Transverse colon (tissue), 4 donors: ENCODE results near the gene GFOD1. TPM values are rescaled to one million over a fixed set of nuclear protein-coding genes. Genes with fewer than 3 reads are reported as not detected.
"Not testable (repeated sequence)": the region's sequence is repeated elsewhere in the genome, so short reads cannot be mapped to it uniquely, and the experiment has no call there.

Source experiments
- DNase-seq: peaks from one replicate; pipeline ENCODE4 v3.0.0-alpha.2; 2019
- H3K27ac ChIP-seq, 4 donors: fragments of 200-600 bp; sonication (generic); 2 replicates each; pipeline ENCODE4 v1.5.1; 2016 to 2018; ENCODE audit warnings: inconsistent platforms in 4 of 4
- H3K27me3 ChIP-seq: fragments of 200-600 bp; sonication (generic); 2 replicates; pipeline ENCODE4 v1.5.1; 2017; ENCODE audit warnings: inconsistent platforms
- H3K36me3 ChIP-seq, 4 donors: fragments of 200-600 bp; sonication (generic); 2 replicates each; pipeline ENCODE4 v1.5.1; 2017 to 2019; ENCODE audit warnings: inconsistent platforms in 4 of 4
- H3K4me1 ChIP-seq, 4 donors: fragments of 200-600 bp; sonication (generic); 2 replicates each; pipeline ENCODE4 v1.5.1; 2017 to 2020; ENCODE audit warnings: inconsistent platforms in 4 of 4
- H3K4me3 ChIP-seq, 4 donors: fragments of 200-600 bp; sonication (generic); 1 replicate in 1 of 4; 2 replicates in 3 of 4; pipeline versions ENCODE4 v1.5.1 to v1.6.1; 2017 to 2019; ENCODE audit warnings: inconsistent platforms in 4 of 4
- H3K9me3 ChIP-seq, 2 donors: fragments of 200-600 bp; sonication (generic); 2 replicates each; pipeline ENCODE4 v1.5.1; 2017 to 2019; ENCODE audit warnings: inconsistent platforms in 2 of 2
- EP300 ChIP-seq: sonication (generic); formaldehyde crosslinking; IDR thresholded peaks from one replicate; pipeline ENCODE4 v1.6.1; 2017; ENCODE audit warnings: antibody characterized with exemption, low read depth
- POLR2A ChIP-seq: fragments of 450-650 bp; IDR thresholded peaks from one replicate; pipeline ENCODE4 v1.6.1; 2016; ENCODE audit warnings: antibody characterized with exemption, mild to moderate bottlenecking, moderate library complexity
- POLR2AphosphoS5 ChIP-seq, 3 donors: sonication (generic); formaldehyde crosslinking; IDR thresholded peaks; one replicate each; pipeline ENCODE4 v1.6.1; 2016; ENCODE audit warnings: antibody characterized with exemption in 3 of 3
- WGBS, 2 donors: methylation state at CpG; one replicate each; pipeline ENCODE4 v1.1.5; 2018; ENCODE audit warnings: low coverage in 1 of 2; 5-methylcytosine and 5-hydroxymethylcytosine counted together
- in situ Hi-C, 4 donors: fragments of 200-750 bp; cut with MboI; loops; one replicate each; pipeline versions ENCODE4 v1.15.0 to v1.15.1; 2017; ENCODE audit warnings: low sequenced_read_pairs in 3 of 4, low pct_ligation_motif_present in 1 of 4, low pct_unique_long_range_greater_than_20kb in 1 of 4
- intact Hi-C: fragments of 100-400 bp; cut with DNase I; formaldehyde crosslinking; loops from one replicate; pipeline ENCODE4 v1.15.1; 2023; ENCODE audit warnings: low total_unique reads
- total RNA-seq, 4 donors: library from RNA; depleted of rRNA; stranded (reverse); fragments of >200 nt; gene quantifications; one replicate each; pipeline ENCODE4 v1.1.0, GENCODE V29; 2016
- TF ChIP-seq, protein P1 (sequence below), 5 experiments: fragments of 200-600 bp in 3 of 5; fragments of 450-650 bp in 2 of 5; sonication (generic) in 3 of 5; IDR thresholded peaks; 1 replicate in 2 of 5; 2 replicates in 3 of 5; pipeline ENCODE4 v1.5.1; 2016 to 2017; ENCODE audit warnings: antibody characterized with exemption in 5 of 5, inconsistent platforms in 3 of 5, mild to moderate bottlenecking in 2 of 5, moderate library complexity in 1 of 5

Gene GFOD1
- total RNA-seq, 4 donors from 2014 or later = 8.4 to 36.7 (median 19.9) TPM

DNA sequence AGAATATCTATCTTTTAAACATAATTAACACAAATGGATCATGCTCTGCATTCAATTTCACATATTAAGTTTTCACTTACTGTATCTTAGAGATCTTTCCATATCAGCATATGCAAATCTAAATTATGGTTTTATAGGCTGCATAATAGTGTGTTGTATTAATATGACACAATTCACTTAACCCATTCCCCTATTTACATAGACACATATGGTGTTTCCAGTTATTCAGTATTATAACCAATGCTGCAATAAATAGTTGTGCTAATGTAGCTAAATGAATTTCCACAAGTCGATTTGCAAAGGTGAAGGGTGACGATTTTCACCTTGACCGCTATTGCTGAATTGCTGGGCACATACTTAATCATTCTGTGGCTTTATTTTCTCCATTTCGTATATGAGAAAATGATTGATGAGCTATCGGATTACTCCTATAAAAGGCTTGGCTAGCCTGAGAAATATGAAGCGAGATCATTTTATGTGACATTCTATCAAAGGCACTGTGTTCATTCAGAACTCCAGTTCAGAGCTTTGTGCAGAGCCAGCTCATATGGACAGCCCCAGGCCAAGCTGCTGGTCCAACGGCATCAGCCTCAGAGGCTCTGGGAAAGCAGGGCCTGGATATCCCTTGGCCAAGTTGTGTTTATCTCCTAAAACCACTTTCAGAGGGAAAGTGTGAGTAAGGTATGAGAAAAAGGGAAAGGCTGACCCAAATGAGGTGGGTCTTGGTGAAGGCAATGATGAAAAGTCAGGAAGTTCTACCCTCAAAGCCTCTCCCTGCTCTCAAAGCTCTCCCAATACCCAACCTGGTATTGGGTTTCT, 50.8 kb downstream of the GFOD1 start:
- intact Hi-C loops (loop anchor here (10.0 kb wide), 1 partner anchor 1902 kb away; the partner anchor contains the start of gene TMEM170B), in situ Hi-C loops (no loop called here)
- TF ChIP-seq POLR2A = no peak
- no peak for TF ChIP-seq POLR2AphosphoS5 (IDR thresholded peaks at IDR 0.05)
- TF ChIP-seq, protein P1, sequence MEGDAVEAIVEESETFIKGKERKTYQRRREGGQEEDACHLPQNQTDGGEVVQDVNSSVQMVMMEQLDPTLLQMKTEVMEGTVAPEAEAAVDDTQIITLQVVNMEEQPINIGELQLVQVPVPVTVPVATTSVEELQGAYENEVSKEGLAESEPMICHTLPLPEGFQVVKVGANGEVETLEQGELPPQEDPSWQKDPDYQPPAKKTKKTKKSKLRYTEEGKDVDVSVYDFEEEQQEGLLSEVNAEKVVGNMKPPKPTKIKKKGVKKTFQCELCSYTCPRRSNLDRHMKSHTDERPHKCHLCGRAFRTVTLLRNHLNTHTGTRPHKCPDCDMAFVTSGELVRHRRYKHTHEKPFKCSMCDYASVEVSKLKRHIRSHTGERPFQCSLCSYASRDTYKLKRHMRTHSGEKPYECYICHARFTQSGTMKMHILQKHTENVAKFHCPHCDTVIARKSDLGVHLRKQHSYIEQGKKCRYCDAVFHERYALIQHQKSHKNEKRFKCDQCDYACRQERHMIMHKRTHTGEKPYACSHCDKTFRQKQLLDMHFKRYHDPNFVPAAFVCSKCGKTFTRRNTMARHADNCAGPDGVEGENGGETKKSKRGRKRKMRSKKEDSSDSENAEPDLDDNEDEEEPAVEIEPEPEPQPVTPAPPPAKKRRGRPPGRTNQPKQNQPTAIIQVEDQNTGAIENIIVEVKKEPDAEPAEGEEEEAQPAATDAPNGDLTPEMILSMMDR (IDR thresholded peaks at IDR 0.05) = no peak
- no peak for TF ChIP-seq EP300
- WGBS, 2 donors = 86 to 94% methylated on average over 7 of the region's 7 CpGs
- Histone ChIP-seq H3K27ac (no peak overlapping the region), H3K36me3 (no peaks in the 10 kb centered on the region), H3K9me3 (no peaks in the 10 kb centered on the region), H3K4me3 (no peak overlapping the region), H3K27me3 (no peaks in the 10 kb centered on the region), H3K4me1 (peaks cover 0 to 40% (median 2%) of the 10 kb centered on the region in 4 donors)
- no peak for DNase-seq

DNA sequence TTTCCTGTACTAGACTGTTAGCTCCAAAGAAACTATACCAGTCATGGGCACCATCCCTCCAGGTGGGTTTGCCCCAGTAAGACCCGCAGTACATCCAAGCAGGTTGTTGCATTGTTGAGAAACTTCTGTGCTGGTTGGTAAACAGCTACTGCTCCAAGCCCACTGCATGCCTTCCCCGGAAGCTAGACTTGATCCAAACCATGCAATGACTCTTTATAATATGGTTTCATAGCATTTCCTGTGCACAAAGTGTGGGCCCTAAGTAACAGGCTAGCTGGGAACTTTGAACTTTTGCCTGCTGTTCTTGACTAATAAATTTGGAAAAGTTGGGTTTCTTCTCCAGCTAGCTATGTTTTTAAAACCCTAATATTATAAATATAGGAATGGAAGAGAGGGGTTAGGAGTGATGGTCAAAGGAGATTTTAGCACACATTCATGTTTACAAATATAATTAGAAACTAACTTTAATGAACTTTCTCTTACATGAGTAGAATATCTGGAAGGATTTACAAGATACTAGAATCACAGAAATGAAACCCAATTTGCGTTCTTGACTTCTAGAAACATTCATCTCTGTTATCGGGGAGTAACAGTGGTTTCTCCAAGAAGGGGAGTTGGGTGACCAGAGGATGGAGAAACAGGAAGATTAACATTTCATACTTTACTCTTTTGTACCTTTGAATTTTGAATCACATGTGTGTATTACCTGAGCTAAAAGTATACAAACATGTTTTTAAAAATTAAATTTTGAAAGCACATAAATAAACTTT, 51.7 kb downstream of the GFOD1 start:
- in situ Hi-C loops = no loop called here
- TF ChIP-seq POLR2A (no peak), EP300 (no peak), POLR2AphosphoS5 (IDR thresholded peaks at IDR 0.05) (no peak)
- TF ChIP-seq, protein P1 (IDR thresholded peaks at IDR 0.05) = no peak
- Histone ChIP-seq H3K9me3 (no peaks in the 10 kb centered on the region), H3K4me3 (no peak overlapping the region), H3K27me3 (no peaks in the 10 kb centered on the region), H3K27ac (no peak overlapping the region), H3K4me1 (peaks cover 0 to 31% (median 2%) of the 10 kb centered on the region in 4 donors), H3K36me3 (no peaks in the 10 kb centered on the region)
- WGBS, 2 donors = 52 to 67% methylated on average over 2 to 4 of the region's 4 CpGs
- no peak for DNase-seq
- intact Hi-C loops = loop anchor here (10.0 kb wide), 1 partner anchor 1901 kb away; the partner anchor contains the start of gene TMEM170B

DNA sequence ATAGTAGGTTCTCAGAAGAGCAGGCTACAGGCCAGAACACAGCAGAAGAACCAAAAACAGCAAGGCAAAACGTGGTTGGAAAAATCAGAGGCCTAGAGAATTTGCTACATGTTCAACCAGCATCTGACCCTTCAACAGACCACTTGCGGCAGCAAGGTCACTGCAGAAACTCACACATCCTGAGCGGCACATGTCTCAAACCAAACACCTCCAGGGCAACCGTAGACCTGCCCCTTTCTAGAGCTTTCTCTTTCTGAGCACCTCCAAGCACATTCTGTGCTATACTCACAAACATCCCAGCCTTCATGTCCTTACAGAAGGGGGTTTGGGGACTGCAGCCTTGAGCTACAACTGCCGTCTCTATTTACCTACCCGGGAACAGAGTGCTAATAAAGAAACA, 52.6 kb downstream of the GFOD1 start:
- Histone ChIP-seq H3K4me3 (no peak overlapping the region), H3K4me1 (peaks cover 0 to 27% (median 2%) of the 10 kb centered on the region in 4 donors), H3K27me3 (no peaks in the 10 kb centered on the region), H3K9me3 (no peaks in the 10 kb centered on the region), H3K36me3 (no peaks in the 10 kb centered on the region), H3K27ac (no peak overlapping the region)
- intact Hi-C loops (loop anchor here (10.0 kb wide), 1 partner anchor 1900 kb away; the partner anchor contains the start of gene TMEM170B), in situ Hi-C loops (no loop called here)
- no peak for DNase-seq
- TF ChIP-seq EP300 (no peak), POLR2AphosphoS5 (IDR thresholded peaks at IDR 0.05) (no peak), POLR2A (no peak)
- TF ChIP-seq, protein P1 (IDR thresholded peaks at IDR 0.05) = no peak
- WGBS, 2 donors = 80 to 93% methylated on average over 2 to 6 of the region's 6 CpGs

DNA sequence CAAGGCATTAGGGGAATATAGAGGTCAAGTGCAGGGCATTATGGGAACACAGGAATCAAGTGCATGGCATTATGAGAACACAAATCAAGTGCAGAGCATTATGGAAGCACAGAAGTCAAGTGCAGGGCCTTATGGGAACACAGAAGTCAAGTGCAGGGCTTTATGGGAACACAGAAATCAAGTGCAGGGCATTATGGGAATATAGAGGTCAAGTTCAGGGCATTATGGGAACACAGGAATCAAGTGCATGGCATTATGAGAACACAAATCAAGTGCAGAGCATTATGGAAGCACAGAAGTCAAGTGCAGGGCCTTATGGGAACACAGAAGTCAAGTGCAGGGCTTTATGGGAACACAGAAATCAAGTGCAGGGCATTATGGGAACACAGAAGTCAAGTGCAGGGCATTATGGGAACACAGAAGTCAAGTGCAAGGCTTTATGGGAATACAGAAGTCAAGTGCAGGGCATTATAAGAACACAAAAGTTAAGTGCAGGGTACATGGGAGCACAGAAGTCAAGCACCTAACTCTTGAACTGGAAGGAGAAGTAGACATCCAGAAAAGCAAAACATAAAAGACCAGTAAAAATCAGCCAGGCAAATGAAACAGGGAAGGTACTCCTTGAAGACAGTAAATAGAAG, 53.1 kb downstream of the GFOD1 start:
- H3K36me3 ChIP-seq, H3K9me3 ChIP-seq, H3K27me3 ChIP-seq, in situ Hi-C loops, H3K4me3 ChIP-seq, DNase-seq: not testable (repeated sequence)
- Histone ChIP-seq H3K4me1 (peaks cover 0 to 27% (median 2%) of the 10 kb centered on the region in 4 donors), H3K27ac (peak overlapping the region in 1 of 4 donors; percentile 10)
- intact Hi-C loops = loop anchor here (10.0 kb wide), 1 partner anchor 1899 kb away; the partner anchor contains the start of gene TMEM170B
